Right ventricle myocardium superior (tissue), 1 donor: ENCODE results near the gene SORT1. TPM values are rescaled to one million over a fixed set of nuclear protein-coding genes. Genes with fewer than 3 reads are reported as not detected.

Experiments
- ATAC-seq: fragments of 200-7000 bp; cut with Tn5 transposase; one replicate; pipeline ENCODE4 v1.9.1; 2020; ENCODE audit warnings: mild to moderate bottlenecking; ENCODE audit not compliant: poor library complexity
- DNase-seq: peaks from one replicate; pipeline ENCODE4 v3.0.0-alpha.2; 2020
- intact Hi-C: fragments of 100-400 bp; cut with DNase I; formaldehyde crosslinking; loops from one replicate; pipeline ENCODE4 v1.11.2; 2022
- total RNA-seq: library from RNA; stranded (reverse); fragmentation: NEBNext Ultra II Directional; extraction: Animal tissue kit (Norgen Biotek cat#: 25700); gene quantifications from one replicate; pipeline ENCODE4 v1.2.1, GENCODE V29; 2021
- donor health status: DM: no; HTN: yes; CAD: no; lungs with severe emphysema.

The SORT1 gene
- total RNA-seq, 1 donor from 2014 or later, result 127 TPM

GRCh38 chr1:109356915-109357314 is 40.8 kb downstream of the SORT1 start:
- no peak for ATAC-seq
- intact Hi-C loops, result no loop called here
- no peak for DNase-seq

- intact Hi-C loops, result no loop called here
- DNase-seq (no peak), ATAC-seq (no peak)
Observed at GRCh38 chr1:109356505-109356904, 41.2 kb downstream of the SORT1 start.

GRCh38 chr1:109354929-109355328 is 42.8 kb downstream of the SORT1 start:
- intact Hi-C loops, result loop anchor here (5.0 kb wide), 1 partner anchor 42 kb away; the partner anchor contains the start of gene SORT1
- no peak for ATAC-seq
- DNase-seq, result no peak

DNA sequence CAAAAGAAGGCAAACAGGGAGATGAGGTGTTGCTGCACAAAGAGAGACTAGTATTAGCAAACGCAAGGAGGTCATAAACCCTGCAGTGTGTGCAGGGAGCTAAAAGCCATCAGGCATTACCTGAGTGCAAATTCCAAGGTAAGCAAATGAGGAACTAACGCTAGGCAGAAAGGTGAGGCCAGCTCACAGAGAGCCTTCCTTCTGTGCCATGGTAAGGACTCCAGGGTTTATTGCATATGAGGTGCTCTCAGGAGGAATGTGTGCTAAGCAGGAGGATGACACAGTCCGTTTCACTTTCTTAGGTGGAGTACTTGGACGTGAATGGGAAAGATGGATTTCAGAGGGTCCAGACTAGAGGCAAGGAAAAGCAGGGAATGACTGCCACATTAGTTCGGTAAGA is 46.3 kb downstream of the SORT1 start:
- DNase-seq, result no peak
- no peak for ATAC-seq
- intact Hi-C loops, result loop anchor here (5.0 kb wide), 1 partner anchor 46 kb away; the partner anchor contains the start of gene SORT1

- intact Hi-C loops, result loop anchor here (5.0 kb wide), 1 partner anchor 47 kb away; the partner anchor contains the start of gene SORT1
- no peak for ATAC-seq
- no peak for DNase-seq
Observed at GRCh38 chr1:109350655-109351054, 47.1 kb downstream of the SORT1 start.

GRCh38 chr1:109350182-109350581 is 47.5 kb downstream of the SORT1 start:
- intact Hi-C loops, result loop anchor here (5.0 kb wide), 1 partner anchor 47 kb away; the partner anchor contains the start of gene SORT1
- ATAC-seq (no peak), DNase-seq (no peak)

GRCh38 chr1:109347511-109347910 is 50.2 kb downstream of the SORT1 start:
- DNase-seq (no peak), ATAC-seq (no peak)
- intact Hi-C loops, result no loop called here

DNA sequence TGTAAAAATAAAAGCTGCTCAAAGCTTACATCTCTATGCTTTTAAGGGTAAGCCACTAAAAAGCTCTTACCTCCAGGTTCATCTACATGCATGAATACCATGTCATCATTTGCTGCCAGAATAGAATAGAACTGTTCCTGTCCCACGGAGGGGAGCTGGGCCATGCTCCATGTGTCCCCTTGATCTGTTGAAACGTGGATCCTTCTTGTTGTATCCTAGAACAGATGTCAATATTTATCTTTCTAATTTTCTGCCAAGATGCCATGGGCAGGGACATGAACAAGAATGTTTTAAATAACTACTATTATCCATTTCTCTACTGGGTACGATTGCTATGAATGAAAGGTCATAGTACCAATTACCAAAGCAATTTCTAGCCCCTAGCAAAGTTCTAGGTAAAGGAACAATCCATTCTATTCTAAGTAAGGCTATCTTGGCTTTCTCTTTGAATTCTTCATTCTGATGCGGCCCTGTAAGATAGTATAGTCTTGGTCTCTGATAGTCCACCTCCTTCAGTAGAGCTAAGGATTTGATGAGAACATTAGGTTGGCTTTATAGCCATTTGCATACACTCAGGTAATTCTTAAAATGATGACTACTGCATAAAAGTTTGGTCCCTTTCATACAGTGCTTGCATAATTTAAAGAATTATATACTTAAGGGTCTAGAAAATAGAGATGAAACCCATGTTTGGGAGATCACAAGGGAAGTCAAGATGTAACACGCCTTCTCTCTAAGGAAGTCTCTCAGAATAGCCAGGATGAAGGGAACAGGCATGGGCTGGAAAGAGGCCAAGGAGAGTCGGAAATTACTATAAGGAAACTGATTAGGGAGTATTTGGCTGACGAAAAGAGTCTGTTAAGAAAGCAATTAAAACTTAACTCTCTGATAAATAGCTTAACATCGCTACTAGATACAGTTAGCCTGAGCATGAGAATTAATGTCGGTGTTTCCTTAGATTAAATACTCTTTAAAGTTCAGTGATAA is 55.5 kb downstream of the SORT1 start:
- intact Hi-C loops, result no loop called here
- DNase-seq (no peak), ATAC-seq (no peak)

DNA sequence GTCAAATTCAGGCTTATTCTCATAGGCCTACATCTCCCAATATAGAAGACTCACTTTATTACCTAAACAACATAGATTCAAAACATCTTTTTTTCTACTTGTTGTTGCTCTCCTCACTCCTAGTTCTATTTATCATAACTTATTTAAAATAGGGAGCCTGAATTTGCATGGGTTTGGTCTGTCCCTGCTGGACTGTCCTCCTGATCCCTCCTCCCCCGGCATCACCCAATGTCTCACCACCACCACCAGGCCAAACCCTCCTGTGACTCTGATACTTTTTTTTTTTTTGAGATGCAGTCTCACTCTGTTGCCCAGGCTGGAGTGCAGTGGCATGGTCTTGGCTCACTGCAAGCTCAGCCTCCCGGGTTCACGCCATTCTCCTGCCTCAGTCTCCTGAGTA is 59.1 kb downstream of the SORT1 start:
- intact Hi-C loops, result no loop called here
- ATAC-seq, result no peak
- DNase-seq, result no peak

DNA sequence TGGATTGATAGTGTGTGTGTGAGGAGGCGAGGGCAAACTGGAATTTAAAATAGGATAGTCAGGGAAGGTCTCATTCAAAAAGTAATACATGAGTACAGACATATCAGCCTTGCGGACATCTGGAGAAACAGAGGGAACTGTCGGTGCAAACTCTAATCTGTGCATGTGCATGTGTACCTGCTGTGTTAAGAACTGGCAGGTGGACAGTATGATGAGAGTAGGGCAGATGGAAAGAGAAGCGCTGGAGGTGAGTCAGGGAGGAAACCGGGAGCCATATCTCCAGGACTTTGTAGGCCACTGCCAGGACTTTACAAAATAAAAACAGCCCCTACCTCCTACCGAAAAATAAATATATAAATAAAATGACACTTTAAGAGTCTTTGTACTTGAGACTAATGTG is 59.6 kb downstream of the SORT1 start:
- intact Hi-C loops, result no loop called here
- no peak for ATAC-seq
- no peak for DNase-seq

GRCh38 chr1:109335091-109335490 is 62.6 kb downstream of the SORT1 start:
- DNase-seq (no peak), ATAC-seq (no peak)
- intact Hi-C loops, result no loop called here

DNA sequence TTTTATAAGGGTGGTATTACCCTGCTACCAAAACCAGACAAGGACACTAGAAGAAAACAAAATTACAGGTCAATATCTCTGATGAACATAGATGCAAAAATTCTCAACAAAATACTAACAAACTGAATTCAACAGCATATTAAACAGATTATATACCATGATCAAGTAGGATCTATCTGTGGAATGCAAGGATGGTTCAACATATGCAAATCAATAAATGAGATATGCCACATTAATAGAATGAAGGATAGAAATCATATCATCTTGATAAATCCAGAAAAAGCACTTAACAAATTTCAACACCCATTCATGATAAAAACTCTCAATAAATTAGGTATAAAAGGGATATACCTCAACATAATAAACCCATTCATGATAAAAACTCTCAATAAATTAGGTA is 66.6 kb downstream of the SORT1 start:
- intact Hi-C loops, result no loop called here
- ATAC-seq, result no peak
- DNase-seq, result no peak

DNA sequence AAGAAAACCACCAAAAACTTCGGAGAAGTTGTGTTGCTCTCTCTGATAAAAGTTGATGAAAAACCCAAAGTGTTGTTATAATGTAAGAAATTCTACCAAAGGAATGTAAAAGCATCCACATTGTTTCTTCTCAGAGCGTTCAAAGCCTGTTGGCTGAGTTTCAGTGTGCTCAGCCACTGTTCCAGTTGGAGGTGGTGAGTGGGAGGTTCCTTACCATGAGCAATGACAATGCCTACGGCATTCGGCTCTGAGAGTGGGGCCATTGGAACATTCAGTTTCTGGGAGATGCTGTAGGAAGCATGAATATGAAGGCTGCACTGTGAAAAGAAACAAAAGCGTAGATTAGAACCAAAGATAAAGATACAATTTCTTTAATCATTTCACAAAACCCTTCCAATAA is 70.4 kb downstream of the SORT1 start:
- intact Hi-C loops, result no loop called here
- ATAC-seq, result no peak
- DNase-seq, result no peak

GRCh38 chr1:109322974-109323373 is 74.7 kb downstream of the SORT1 start:
- intact Hi-C loops, result no loop called here
- DNase-seq (no peak), ATAC-seq (no peak)

- DNase-seq (no peak), ATAC-seq (no peak)
- intact Hi-C loops, result no loop called here
Observed at GRCh38 chr1:109319114-109319513, 78.6 kb downstream of the SORT1 start.

- intact Hi-C loops, result no loop called here
- no peak for ATAC-seq
- DNase-seq, result no peak
Observed at GRCh38 chr1:109316506-109316905, 81.2 kb downstream of the SORT1 start.

- intact Hi-C loops, result no loop called here
- ATAC-seq, result no peak
Observed at GRCh38 chr1:109315288-109315687, 82.4 kb downstream of the SORT1 start.

DNA sequence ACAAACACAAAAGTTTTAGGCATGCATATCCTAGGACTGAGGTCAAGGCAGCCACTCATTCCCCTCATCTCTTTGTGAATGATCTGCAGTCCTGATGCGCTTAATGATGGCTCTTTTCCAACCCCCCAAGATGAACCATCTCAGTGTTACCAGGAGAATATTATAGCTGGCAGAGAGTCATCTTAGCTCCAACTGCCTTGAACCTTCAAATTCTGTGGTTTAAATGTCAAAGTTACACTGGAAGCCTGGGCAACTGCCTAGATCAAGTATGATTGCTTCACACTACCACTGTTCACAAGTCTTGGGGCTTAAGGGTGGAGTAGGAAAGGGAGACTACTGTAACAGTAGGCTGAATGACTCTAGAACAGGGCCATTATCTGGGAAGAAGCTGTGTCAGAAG is 82.9 kb downstream of the SORT1 start:
- ATAC-seq (no peak), DNase-seq (no peak)
- intact Hi-C loops, result no loop called here

More at GRCh38 chr1:109315288-109315687, 82.4 kb downstream of the SORT1 start:
- no peak for DNase-seq

DNA sequence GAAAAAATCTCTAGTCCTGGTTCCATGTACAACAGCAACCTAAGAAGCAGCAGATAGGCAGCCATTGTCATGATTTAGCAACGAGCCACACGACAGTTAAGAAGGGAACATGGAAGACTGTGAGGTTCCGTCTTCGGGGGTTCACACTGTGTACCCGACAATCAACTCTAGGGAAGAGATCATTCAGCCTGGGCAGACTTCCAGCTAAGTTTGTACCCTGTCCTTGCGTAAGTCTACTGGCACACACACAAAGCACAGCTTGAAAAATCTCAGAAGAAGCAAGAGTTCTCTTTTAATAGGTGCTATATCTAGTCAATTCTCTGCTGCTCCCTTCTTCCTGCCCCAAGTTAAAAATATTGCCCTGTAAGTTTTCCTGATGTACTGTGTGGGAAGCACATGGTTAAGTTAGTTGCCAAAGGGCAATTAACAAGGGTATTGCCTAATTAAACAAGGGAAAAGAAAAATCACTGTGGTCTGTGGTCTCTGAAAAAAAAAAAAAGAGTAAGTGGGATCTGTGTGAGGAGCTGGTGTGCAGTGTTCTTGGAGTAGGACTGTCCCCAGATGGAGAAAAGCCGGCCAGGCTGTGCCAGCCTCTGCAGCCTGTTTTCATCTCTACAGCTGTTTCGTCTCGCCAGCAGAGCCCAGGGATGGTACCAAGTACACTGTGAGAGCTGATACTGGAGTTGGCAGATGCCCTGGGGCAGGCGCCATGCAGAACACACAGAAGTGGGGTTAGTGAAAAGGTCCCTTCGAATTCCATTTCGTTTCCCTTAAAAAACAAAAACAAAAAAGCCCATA is 84.5 kb downstream of the SORT1 start:
- intact Hi-C loops, result no loop called here
- DNase-seq, result no peak
- ATAC-seq, result peak; percentile 30
